T-helper 9 cell (primary cell): ENCODE measurements around the gene PAMR1.
"Not testable (repeated sequence)": the region's sequence is repeated elsewhere in the genome, so short reads cannot be mapped to it uniquely, and the experiment has no call there.

Source experiments
- DNase-seq: peaks from one replicate; pipeline ENCODE4 v3.0.0-alpha.2; 2020
- total RNA-seq, 2 donors: gene quantifications; one replicate each; lab custom pipeline; 2026; lab: John Stamatoyannopoulos, UW

Gene PAMR1
- total RNA-seq, result 0 reads per million in 2 donors

GRCh38 chr11:35525501-35526175, at the start of gene PAMR1:
TSS of gene PAMR1 (minus strand) at chr11:35525616. CDS start at chr11:35525585, 31 bp downstream.
- no peak for DNase-seq

- no peak for DNase-seq
Measured at GRCh38 chr11:35571696-35572095, 46.3 kb upstream of the PAMR1 start.

DNA sequence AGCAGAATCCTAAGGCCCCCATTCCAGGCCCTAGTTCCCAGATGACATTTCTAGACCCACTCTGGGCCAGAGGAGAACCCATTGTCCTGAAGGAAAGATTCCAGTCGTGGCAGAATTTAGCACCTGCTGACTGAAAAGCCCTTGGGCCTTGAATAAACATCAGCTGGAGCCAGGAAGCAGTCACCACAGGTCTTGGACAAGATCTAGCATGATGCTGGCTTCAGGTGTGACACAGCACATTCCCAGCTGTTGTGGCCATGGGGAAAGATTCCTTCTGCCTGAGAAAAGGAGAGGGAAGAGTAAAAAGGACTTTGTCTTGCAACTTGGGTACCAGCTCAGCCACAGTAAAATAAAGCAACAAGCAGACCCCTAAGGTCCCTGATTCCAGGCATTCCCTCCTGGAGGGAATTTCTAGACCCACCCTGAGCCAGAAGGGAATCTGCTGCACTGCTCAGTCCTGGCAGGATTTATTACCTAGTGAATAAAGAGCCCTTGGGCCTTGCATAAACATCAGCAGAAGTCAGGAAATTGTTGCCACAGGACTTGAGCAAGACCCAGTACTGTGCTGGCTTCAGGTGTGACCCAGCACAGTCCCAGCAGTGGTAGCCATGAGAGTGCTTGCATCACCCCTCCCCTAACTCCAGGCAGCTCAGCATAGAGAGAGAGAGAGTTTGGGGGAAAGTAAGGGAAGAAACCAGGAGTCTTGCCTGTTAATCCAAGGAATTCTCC, 42.5 kb upstream of the PAMR1 start:
- no peak for DNase-seq

DNA sequence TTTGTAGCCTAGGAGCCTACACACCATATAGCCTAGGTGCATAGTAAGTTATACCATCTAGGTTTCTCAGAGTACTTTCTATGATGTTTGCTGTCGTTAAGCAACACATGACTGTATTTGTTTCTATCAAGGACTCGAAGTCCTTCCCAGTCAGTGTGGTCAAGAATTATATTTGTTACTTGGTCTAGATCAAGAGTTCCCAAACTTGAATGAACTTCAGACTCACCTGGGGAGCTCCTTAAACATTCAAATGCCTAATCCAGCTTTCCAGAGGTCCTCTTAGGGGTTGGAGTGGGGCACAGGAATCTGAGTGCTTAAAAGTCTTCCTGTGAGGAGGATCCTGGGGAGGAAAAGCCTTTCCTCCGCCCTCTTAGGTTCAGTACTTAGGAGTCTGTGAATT, 41.5 kb upstream of the PAMR1 start:
- no peak for DNase-seq

GRCh38 chr11:35566181-35566580, 40.8 kb upstream of the PAMR1 start:
- DNase-seq, result no peak

GRCh38 chr11:35564245-35564595, 38.8 kb upstream of the PAMR1 start:
- no peak for DNase-seq

DNA sequence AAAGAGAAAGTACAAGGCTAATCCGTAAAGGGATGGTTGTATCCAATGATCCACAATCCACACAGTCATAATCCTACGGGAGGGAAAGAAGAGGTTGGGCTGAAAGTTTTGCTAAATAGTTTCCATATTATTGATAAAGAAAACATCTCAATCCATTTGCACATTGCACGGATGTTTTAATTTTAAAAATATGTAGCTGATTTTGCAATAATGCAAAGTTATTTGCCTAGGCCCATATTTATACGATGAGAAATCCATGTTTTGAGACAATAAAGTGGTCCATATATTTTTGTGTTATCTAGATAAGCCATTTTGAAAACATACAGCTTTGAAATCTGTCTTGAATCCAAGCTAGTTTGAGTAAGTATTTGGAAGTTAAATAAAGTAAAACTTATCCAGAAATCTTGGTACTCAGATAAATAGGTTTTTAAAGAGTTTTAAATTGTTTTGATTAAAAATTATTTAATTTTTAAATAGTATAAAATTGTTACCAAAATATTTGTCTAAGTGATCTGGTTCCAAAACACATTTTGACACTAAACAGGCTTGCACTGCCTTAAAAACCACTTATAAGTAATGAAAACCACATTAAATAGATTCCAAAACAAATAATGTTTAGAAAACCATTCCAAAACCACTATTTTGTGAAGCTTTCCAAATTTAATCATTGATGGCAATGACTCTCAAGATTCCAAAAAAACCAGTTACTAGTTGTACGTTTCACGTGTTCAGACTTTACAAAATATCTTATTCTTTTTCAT, 38.2 kb upstream of the PAMR1 start:
- DNase-seq, result no peak

- DNase-seq, result no peak
Measured at GRCh38 chr11:35559949-35560348, 34.5 kb upstream of the PAMR1 start.

GRCh38 chr11:35558513-35558912, 33.1 kb upstream of the PAMR1 start:
- DNase-seq, result no peak

- DNase-seq, result no peak
Measured at GRCh38 chr11:35555488-35555887, 30.1 kb upstream of the PAMR1 start.

DNA sequence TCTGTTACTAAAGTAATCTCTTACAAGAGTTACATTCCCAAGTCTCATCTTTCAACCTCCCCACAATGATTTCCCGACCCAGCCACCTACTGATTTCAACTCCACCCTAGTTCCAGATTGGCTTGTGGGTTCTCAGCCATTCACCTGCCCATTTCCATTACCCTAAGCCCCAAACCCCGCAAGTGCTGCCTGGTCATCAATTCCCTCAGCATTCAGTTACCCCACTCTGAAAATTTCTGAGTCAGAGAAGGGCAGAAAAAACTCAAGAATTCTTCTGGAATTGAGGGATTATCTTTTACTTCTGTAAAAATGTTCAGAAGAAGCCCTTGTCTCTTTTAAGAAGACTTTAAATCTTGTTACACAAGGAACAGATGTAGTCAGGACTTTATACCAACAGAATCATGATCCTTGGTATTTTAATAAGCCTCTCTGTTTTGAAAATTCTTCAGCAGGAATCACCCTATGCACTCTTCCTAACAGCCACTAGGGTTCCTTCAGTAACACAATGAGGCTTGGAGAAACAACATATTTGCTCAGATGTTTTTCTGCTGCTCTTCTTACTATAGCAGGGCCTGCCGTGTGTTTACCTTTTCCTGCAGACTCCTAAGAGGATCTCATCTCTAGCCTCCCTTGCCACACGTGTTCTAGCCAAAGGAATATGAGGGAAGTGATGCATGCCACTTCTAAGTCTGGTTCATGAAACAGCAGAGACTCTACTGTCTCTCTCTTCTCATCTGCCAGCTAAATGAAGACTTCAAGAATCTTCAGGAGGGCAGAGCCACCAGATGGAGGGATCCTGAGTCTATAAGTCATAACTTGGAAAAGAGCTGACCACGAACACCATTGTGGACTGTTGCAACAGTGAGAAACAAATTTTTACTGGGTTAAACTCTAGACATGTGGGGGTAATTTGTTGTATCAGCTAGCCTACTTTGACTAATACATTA, 29.3 kb upstream of the PAMR1 start:
- no peak for DNase-seq

DNA sequence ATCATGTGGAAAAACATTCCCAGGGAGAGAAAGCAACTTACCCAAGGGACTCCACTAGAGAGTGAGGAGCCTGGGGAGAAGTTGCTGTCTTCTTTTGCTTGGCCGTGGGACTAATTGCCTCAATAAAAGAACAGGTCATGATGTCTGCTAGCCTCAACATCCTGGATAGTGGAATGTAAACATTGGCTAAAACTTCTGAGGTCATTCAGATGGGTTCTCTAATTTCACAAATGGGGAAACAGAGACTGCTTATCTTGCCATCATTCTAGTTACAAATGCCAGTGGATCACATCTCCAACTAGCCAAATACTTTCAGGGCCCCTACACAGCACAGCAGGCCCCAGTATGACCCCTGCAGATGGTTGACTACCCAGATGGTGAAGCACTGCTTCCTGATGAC, 28.4 kb upstream of the PAMR1 start:
- DNase-seq, result no peak

- no peak for DNase-seq
Measured at GRCh38 chr11:35553021-35553420, 27.6 kb upstream of the PAMR1 start.

DNA sequence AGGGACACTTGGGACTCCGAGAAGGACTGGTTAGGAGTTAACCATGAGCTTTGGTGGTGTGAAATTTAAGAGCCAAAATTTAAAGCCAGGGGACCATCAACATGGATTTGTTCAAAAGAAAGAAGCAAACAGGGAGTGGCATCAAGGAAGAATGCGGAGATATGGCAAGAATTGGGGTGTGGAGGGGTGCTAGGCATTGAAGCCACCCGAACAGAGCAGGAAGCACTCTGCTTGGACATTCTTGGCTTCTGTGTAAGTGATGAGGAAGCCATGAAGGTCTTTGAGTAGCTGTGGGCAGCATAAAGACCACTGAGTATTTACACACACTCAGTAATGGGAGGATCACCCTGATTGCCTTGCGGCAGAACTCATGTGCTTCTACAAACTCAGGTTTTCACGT, 27.2 kb upstream of the PAMR1 start:
- no peak for DNase-seq

DNA sequence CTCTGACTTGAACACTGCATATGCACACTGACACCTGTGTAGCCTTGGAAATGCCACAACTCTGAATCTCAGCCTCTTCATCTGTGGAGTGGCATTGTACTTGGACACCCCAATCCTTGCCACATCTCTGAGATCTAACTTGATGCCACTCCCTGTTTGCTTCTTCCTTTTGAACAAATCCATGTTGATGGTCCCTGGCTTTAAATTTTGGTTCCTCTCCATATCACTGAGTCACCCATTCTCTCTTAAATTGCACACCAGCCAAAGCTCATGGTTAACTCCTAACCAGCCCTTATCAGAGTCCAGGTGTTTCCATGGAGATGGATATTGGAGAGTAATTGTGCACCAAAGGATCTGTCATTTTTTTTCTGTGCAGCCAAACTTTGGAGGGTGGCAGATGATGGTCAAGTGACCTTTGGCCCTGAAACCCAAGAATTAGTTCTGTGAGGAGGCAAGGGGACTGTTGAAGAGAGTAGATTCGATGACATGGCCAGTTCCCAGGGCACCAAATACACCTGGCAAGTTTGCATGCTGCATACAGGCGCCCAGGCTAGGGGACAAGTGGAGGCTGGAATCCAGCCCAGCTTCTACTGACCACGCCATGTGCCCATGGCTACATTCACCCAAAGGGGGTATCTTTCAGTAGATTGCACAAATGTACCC, 25.1 kb upstream of the PAMR1 start:
- DNase-seq, result no peak

DNA sequence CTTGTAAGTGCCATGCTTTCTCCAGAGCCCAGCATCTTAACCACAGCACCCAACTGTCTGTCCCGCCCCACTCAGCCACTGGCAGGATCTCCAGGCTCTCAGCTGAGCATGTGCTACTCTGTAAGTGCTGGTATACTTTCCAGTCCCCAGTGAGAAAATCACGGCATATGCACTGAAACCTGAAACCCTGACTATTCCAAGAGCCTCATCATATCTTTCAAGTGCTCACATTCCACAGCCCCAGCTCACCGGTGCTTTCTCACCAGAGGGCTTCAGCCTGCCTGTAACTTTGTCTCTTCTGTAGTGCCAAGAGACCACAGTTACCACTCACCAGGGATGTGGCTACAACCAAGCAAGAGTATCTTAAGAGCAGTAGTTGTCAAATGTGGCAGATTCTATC, 24.4 kb upstream of the PAMR1 start:
- DNase-seq, result no peak

- no peak for DNase-seq
Measured at GRCh38 chr11:35548925-35549561, 23.6 kb upstream of the PAMR1 start.

GRCh38 chr11:35547995-35548394, 22.6 kb upstream of the PAMR1 start:
- DNase-seq, result not testable (repeated sequence)

DNA sequence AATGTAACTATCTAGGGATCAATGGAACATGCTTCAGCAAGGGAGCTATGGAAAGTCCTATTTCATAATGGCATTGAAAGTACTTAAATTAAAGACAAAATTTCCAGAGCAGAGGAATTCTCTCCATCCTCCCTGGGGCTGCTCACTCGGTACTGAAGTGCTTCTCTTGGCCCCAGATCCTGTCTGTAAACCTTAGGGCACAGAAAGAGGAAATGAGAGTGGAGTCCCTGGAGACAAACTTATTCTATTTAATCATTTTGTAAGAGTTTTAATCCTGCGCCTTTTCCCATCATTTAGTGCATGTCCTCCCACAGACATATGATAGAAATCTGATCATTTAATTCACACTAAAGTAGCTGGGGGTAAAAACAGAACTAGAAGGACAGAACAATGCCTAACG, 20.9 kb upstream of the PAMR1 start:
- no peak for DNase-seq

GRCh38 chr11:35545391-35546003, 20.1 kb upstream of the PAMR1 start:
- DNase-seq, result no peak

DNA sequence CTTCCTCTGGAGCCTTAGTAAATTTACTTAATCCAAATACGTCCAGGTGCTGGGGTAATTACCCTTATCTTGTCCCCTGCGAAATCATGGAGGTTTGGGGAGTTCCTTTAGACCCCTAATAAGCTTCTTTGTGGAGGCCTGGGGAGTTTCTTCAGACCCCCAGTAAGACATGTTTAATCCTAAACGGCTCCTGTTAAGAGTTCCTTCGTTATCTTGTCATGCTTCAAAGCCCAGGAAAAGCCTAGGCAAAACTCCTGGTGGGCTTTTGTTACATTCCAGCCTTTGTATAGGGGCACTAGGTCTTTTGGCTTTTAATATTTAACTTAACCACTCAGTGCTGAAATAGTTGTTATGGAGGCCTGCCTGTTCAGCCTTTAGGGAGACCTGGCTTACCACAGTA, 18.1 kb upstream of the PAMR1 start:
- DNase-seq, result no peak
